ENCODE data around the gene ZNF79.

DNA sequence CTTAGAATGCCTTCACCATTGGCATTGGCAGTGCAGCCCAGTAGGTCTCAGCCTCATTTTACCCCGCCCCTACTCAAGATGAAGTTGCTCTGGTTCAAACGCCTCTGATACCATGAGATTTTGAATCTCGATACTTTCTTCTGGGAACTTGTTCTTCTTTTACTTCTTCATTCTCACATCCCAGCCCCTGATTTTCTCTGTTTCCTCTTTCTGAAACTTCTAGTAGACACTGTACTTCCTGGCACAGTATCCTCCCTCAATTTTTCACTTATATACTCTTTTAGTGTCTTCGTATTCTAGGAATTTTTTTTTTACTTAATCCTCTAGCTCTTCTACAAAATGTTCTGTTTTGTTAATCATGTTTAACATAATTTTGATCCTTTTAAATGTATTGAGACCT lies 13.1 kb upstream of the ZNF79 start:
- TF ChIP-seq, protein P1, sequence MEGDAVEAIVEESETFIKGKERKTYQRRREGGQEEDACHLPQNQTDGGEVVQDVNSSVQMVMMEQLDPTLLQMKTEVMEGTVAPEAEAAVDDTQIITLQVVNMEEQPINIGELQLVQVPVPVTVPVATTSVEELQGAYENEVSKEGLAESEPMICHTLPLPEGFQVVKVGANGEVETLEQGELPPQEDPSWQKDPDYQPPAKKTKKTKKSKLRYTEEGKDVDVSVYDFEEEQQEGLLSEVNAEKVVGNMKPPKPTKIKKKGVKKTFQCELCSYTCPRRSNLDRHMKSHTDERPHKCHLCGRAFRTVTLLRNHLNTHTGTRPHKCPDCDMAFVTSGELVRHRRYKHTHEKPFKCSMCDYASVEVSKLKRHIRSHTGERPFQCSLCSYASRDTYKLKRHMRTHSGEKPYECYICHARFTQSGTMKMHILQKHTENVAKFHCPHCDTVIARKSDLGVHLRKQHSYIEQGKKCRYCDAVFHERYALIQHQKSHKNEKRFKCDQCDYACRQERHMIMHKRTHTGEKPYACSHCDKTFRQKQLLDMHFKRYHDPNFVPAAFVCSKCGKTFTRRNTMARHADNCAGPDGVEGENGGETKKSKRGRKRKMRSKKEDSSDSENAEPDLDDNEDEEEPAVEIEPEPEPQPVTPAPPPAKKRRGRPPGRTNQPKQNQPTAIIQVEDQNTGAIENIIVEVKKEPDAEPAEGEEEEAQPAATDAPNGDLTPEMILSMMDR (IDR thresholded peaks at IDR 0.05) = no peak
- TF ChIP-seq POLR2A (IDR thresholded peaks at IDR 0.05) (no peak), POLR2AphosphoS5 (IDR thresholded peaks at IDR 0.05) (no peak), EP300 (IDR thresholded peaks at IDR 0.05) (no peak)

Measured in suprapubic skin (tissue), 4 donors.